NB4 (cell line): ENCODE results near the gene CTXN3.

Source experiments
- DNase-seq: peaks from one replicate; pipeline ENCODE4 v3.0.0; 2010; ENCODE audit warnings: low read depth
- H3K4me3 ChIP-seq: one replicate; pipeline ENCODE4 v1.5.1; 2011; ENCODE audit warnings: mild to moderate bottlenecking, low read depth, low read length, moderate library complexity
- CTCF ChIP-seq: IDR thresholded peaks from one replicate; pipeline ENCODE4 v1.5.1; 2012; ENCODE audit warnings: low read depth, low read length
- MAX ChIP-seq: IDR thresholded peaks from 2 replicates; pipeline ENCODE4 v1.6.1; 2011; ENCODE audit warnings: low read depth, low read length
- MYC ChIP-seq: IDR thresholded peaks from 2 replicates; pipeline ENCODE4 v1.6.1; 2011; ENCODE audit warnings: low read depth, low read length
- POLR2A ChIP-seq: IDR thresholded peaks from 2 replicates; pipeline ENCODE4 v1.6.1; 2011; ENCODE audit warnings: mild to moderate bottlenecking; ENCODE audit not compliant: insufficient read length; ENCODE audit errors: extremely low read depth

Gene CTXN3

GRCh38 chr5:127684726-127685467 is 36.0 kb downstream of the CTXN3 start:
- DNase-seq, result no peak
- H3K4me3 ChIP-seq, result no peak overlapping the region
- TF ChIP-seq CTCF, result no peak
- TF ChIP-seq POLR2A, result no peak
- TF ChIP-seq MYC, result no peak
- TF ChIP-seq MAX, result no peak

GRCh38 chr5:127685662-127686061 is 36.8 kb downstream of the CTXN3 start:
- no peak for DNase-seq
- no peak for TF ChIP-seq MAX
- no peak for TF ChIP-seq POLR2A
- TF ChIP-seq MYC, result no peak
- TF ChIP-seq CTCF, result no peak
- H3K4me3 ChIP-seq, result no peak overlapping the region

- H3K4me3 ChIP-seq, result no peak overlapping the region
- no peak for DNase-seq
- TF ChIP-seq MYC (no peak), CTCF (no peak), MAX (no peak), POLR2A (no peak)
Observed at GRCh38 chr5:127686424-127686823, 37.5 kb downstream of the CTXN3 start.

- DNase-seq, result no peak
- TF ChIP-seq CTCF, result no peak
- no peak for TF ChIP-seq MYC
- TF ChIP-seq MAX, result no peak
- TF ChIP-seq POLR2A, result no peak
Observed at GRCh38 chr5:127694518-127695171, 45.8 kb downstream of the CTXN3 start.

GRCh38 chr5:127695346-127695745 is 46.5 kb downstream of the CTXN3 start:
- DNase-seq, result no peak
- TF ChIP-seq MAX (no peak), MYC (no peak), POLR2A (no peak), CTCF (no peak)

More at GRCh38 chr5:127694518-127695171, 45.8 kb downstream of the CTXN3 start:
- H3K4me3 ChIP-seq, result no peak overlapping the region

More at GRCh38 chr5:127695346-127695745, 46.5 kb downstream of the CTXN3 start:
- H3K4me3 ChIP-seq, result no peak overlapping the region
